Ishikawa (cell line): ENCODE measurements around the gene DNAJC27.

Experiments used
- CEBPB ChIP-seq: IDR thresholded peaks from 2 replicates; pipeline ENCODE4 v1.6.1; 2012
- CREB1 ChIP-seq: IDR thresholded peaks from 2 replicates; pipeline ENCODE4 v1.6.1; 2012; ENCODE audit warnings: low read depth
- EGR1 ChIP-seq: IDR thresholded peaks from 2 replicates; pipeline ENCODE4 v1.6.1; 2012
- EP300 ChIP-seq: IDR thresholded peaks from 2 replicates; pipeline ENCODE4 v1.6.1; 2012; ENCODE audit warnings: borderline replicate concordance
- RAD21 ChIP-seq: IDR thresholded peaks from 2 replicates; pipeline ENCODE4 v1.6.1; 2012; ENCODE audit warnings: low read depth
- TAF1 ChIP-seq: IDR thresholded peaks from 2 replicates; pipeline ENCODE4 v1.6.1; 2012; ENCODE audit warnings: low read depth, mild to moderate bottlenecking
- TCF12 ChIP-seq: IDR thresholded peaks from 2 replicates; pipeline ENCODE4 v1.6.1; 2012; ENCODE audit warnings: low read depth
- TEAD4 ChIP-seq: IDR thresholded peaks from 2 replicates; pipeline ENCODE4 v1.6.1; 2012
- USF1 ChIP-seq: IDR thresholded peaks from 2 replicates; pipeline ENCODE4 v1.6.1; 2012
- YY1 ChIP-seq: IDR thresholded peaks from 2 replicates; pipeline ENCODE4 v1.6.1; 2012; ENCODE audit warnings: low read depth
- ZBTB7A ChIP-seq: IDR thresholded peaks from 2 replicates; pipeline ENCODE4 v1.6.1; 2012; ENCODE audit warnings: low read depth
- TF ChIP-seq, protein P1 (sequence below): IDR thresholded peaks from 2 replicates; pipeline ENCODE4 v1.6.1; 2012
- TF ChIP-seq, protein P2 (sequence below): IDR thresholded peaks from 2 replicates; pipeline ENCODE4 v1.6.1; 2012; ENCODE audit warnings: low read depth, mild to moderate bottlenecking

GRCh38 chr2:25001325-25001637, 29.5 kb upstream of the DNAJC27 start:
- no peak for TF ChIP-seq TAF1
- TF ChIP-seq, protein P1, sequence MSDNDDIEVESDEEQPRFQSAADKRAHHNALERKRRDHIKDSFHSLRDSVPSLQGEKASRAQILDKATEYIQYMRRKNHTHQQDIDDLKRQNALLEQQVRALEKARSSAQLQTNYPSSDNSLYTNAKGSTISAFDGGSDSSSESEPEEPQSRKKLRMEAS, result no peak
- TF ChIP-seq EP300, result no peak
- no peak for TF ChIP-seq CREB1
- no peak for TF ChIP-seq RAD21
- no peak for TF ChIP-seq YY1
- TF ChIP-seq TEAD4, result no peak
- TF ChIP-seq EGR1, result no peak
- TF ChIP-seq CEBPB, result no peak
- TF ChIP-seq ZBTB7A, result no peak
- TF ChIP-seq, protein P2, sequence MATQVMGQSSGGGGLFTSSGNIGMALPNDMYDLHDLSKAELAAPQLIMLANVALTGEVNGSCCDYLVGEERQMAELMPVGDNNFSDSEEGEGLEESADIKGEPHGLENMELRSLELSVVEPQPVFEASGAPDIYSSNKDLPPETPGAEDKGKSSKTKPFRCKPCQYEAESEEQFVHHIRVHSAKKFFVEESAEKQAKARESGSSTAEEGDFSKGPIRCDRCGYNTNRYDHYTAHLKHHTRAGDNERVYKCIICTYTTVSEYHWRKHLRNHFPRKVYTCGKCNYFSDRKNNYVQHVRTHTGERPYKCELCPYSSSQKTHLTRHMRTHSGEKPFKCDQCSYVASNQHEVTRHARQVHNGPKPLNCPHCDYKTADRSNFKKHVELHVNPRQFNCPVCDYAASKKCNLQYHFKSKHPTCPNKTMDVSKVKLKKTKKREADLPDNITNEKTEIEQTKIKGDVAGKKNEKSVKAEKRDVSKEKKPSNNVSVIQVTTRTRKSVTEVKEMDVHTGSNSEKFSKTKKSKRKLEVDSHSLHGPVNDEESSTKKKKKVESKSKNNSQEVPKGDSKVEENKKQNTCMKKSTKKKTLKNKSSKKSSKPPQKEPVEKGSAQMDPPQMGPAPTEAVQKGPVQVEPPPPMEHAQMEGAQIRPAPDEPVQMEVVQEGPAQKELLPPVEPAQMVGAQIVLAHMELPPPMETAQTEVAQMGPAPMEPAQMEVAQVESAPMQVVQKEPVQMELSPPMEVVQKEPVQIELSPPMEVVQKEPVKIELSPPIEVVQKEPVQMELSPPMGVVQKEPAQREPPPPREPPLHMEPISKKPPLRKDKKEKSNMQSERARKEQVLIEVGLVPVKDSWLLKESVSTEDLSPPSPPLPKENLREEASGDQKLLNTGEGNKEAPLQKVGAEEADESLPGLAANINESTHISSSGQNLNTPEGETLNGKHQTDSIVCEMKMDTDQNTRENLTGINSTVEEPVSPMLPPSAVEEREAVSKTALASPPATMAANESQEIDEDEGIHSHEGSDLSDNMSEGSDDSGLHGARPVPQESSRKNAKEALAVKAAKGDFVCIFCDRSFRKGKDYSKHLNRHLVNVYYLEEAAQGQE, result no peak
- TF ChIP-seq TCF12, result no peak
- TF ChIP-seq USF1, result no peak
